NCI-H1930 (cell line): Measurements from ENCODE around the gene CTNND2.

Source experiments
- DNase-seq, 2 experiments: peaks; one replicate each; lab custom pipeline; 2025; lab: John Stamatoyannopoulos, UW

The CTNND2 gene

GRCh38 chr5:11904265-11904906, at the start of gene CTNND2:
CTNND2 (minus strand) TSS chr5:11904446; CDS start chr5:11903853, 593 bp downstream.
- DNase-seq = peak; percentile 88 to 89

GRCh38 chr5:11946317-11946716, 42.1 kb upstream of the CTNND2 start:
- DNase-seq = no peak

- no peak for DNase-seq
Measured at GRCh38 chr5:11941566-11941965, 37.3 kb upstream of the CTNND2 start.

- DNase-seq = no peak
Measured at GRCh38 chr5:11931638-11932037, 27.4 kb upstream of the CTNND2 start.

GRCh38 chr5:11928909-11929308, 24.7 kb upstream of the CTNND2 start:
- no peak for DNase-seq

- DNase-seq = no peak
Measured at GRCh38 chr5:11925701-11926100, 21.5 kb upstream of the CTNND2 start.

GRCh38 chr5:11922394-11922793, 18.1 kb upstream of the CTNND2 start:
- no peak for DNase-seq

GRCh38 chr5:11918463-11919045, 14.3 kb upstream of the CTNND2 start:
- DNase-seq = no peak

GRCh38 chr5:11909471-11909870, 5.2 kb upstream of the CTNND2 start:
- DNase-seq = no peak

GRCh38 chr5:11906497-11906896, 2.3 kb upstream of the CTNND2 start:
- no peak for DNase-seq

- DNase-seq = no peak
Measured at GRCh38 chr5:11905206-11905605, 960 bp upstream of the CTNND2 start.

- DNase-seq = peak; percentile 73 to 78
Measured at GRCh38 chr5:11903614-11904264, 507 bp downstream of the CTNND2 start.

GRCh38 chr5:11903121-11903613, 1.1 kb downstream of the CTNND2 start:
- DNase-seq = no peak

GRCh38 chr5:11902201-11902619, 2.0 kb downstream of the CTNND2 start:
- no peak for DNase-seq

GRCh38 chr5:11898787-11899186, 5.5 kb downstream of the CTNND2 start:
- no peak for DNase-seq

GRCh38 chr5:11897781-11898180, 6.5 kb downstream of the CTNND2 start:
- no peak for DNase-seq

- no peak for DNase-seq
Measured at GRCh38 chr5:11894992-11895391, 9.3 kb downstream of the CTNND2 start.

GRCh38 chr5:11892832-11893231, 11.4 kb downstream of the CTNND2 start:
- DNase-seq = no peak

GRCh38 chr5:11890777-11891176, 13.5 kb downstream of the CTNND2 start:
- DNase-seq = no peak

GRCh38 chr5:11888221-11888620, 16.0 kb downstream of the CTNND2 start:
- DNase-seq = no peak

GRCh38 chr5:11878814-11879213, 25.4 kb downstream of the CTNND2 start:
- no peak for DNase-seq

GRCh38 chr5:11873587-11873986, 30.7 kb downstream of the CTNND2 start:
- no peak for DNase-seq

GRCh38 chr5:11869203-11869602, 35.0 kb downstream of the CTNND2 start:
- DNase-seq = no peak
